ENCODE measurements around the gene GAS6.
"Not testable (repeated sequence)": the region's sequence is repeated elsewhere in the genome, so short reads cannot be mapped to it uniquely, and the experiment has no call there.

Gene GAS6

GRCh38 chr13:113792236-113792770, 71.6 kb downstream of the GAS6 start:
- no peak for TF ChIP-seq CTCF (IDR thresholded peaks at IDR 0.05; ENCODE audit: extremely low read depth, missing control alignments)
- DNase-seq (ENCODE audit: low spot score): no peak

- no peak for TF ChIP-seq CTCF (IDR thresholded peaks at IDR 0.05; ENCODE audit: extremely low read depth, missing control alignments)
Observed at GRCh38 chr13:113791761-113792160, 72.1 kb downstream of the GAS6 start.

GRCh38 chr13:113791226-113791625, 72.7 kb downstream of the GAS6 start:
- DNase-seq (ENCODE audit: low spot score): no peak
- no peak for TF ChIP-seq CTCF (IDR thresholded peaks at IDR 0.05; ENCODE audit: extremely low read depth, missing control alignments)

More at GRCh38 chr13:113791761-113792160, 72.1 kb downstream of the GAS6 start:
- DNase-seq (ENCODE audit: low spot score): no peak

- DNase-seq (ENCODE audit: low spot score): not testable (repeated sequence)
Observed at GRCh38 chr13:113789931-113790330, 73.9 kb downstream of the GAS6 start.

GRCh38 chr13:113789167-113789566, 74.7 kb downstream of the GAS6 start:
- no peak for DNase-seq (ENCODE audit: low spot score)
- no peak for TF ChIP-seq CTCF (IDR thresholded peaks at IDR 0.05; ENCODE audit: extremely low read depth, missing control alignments)

- TF ChIP-seq CTCF (IDR thresholded peaks at IDR 0.05; ENCODE audit: extremely low read depth, missing control alignments): no peak
- no peak for DNase-seq (ENCODE audit: low spot score)
Observed at GRCh38 chr13:113788413-113789135, 75.3 kb downstream of the GAS6 start.

GRCh38 chr13:113787694-113788093, 76.2 kb downstream of the GAS6 start:
- DNase-seq (ENCODE audit: low spot score): no peak

More at GRCh38 chr13:113787694-113788093, 76.2 kb downstream of the GAS6 start:
- no peak for TF ChIP-seq CTCF (IDR thresholded peaks at IDR 0.05; ENCODE audit: extremely low read depth, missing control alignments)
